Neural progenitor cell (in vitro differentiated cells): Measurements from ENCODE around the gene LTBP3.

Experiments used
- EZH2 ChIP-seq: fragments of 200-600 bp; sonication (generic); IDR thresholded peaks from 2 replicates; pipeline ENCODE4 v1.6.1; 2017; ENCODE audit warnings: antibody characterized with exemption, mild to moderate bottlenecking, moderate library complexity
- EZH2phosphoT487 ChIP-seq: fragments of 200-600 bp; sonication (generic); IDR thresholded peaks from 2 replicates; pipeline ENCODE4 v1.6.1; 2017; ENCODE audit warnings: antibody characterized with exemption
- TF ChIP-seq, protein P1 (sequence below): fragments of 200-600 bp; sonication (generic); IDR thresholded peaks from 2 replicates; pipeline ENCODE4 v1.5.1; 2017; ENCODE audit warnings: antibody characterized with exemption, mild to moderate bottlenecking

DNA sequence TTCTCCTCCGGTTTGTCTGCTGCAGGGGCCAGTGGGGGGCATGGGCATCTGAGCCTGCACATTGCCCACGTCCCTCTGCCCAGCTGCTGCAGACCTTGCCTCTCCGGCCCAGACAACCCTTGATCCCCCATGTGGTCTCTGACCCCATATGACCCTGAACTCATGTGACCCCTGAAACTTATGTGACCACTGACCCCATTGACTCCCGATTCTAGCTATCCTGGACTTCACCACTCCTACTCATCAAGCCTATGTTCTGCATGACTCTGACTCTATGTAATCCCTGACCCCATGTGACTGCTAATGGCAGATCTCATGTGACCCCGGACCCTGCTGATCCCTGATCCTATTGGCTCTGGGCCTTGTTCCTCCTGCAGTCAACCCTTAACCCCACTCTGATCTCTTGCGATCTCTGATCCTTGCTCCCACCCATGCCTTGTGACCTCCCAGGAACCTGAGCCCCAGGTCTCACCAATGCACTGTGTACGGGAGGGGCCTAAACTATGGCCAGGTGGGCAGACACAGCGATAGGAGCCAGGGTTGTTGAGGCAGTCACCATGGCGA, 5.7 kb downstream of the LTBP3 start:
- TF ChIP-seq, protein P1, sequence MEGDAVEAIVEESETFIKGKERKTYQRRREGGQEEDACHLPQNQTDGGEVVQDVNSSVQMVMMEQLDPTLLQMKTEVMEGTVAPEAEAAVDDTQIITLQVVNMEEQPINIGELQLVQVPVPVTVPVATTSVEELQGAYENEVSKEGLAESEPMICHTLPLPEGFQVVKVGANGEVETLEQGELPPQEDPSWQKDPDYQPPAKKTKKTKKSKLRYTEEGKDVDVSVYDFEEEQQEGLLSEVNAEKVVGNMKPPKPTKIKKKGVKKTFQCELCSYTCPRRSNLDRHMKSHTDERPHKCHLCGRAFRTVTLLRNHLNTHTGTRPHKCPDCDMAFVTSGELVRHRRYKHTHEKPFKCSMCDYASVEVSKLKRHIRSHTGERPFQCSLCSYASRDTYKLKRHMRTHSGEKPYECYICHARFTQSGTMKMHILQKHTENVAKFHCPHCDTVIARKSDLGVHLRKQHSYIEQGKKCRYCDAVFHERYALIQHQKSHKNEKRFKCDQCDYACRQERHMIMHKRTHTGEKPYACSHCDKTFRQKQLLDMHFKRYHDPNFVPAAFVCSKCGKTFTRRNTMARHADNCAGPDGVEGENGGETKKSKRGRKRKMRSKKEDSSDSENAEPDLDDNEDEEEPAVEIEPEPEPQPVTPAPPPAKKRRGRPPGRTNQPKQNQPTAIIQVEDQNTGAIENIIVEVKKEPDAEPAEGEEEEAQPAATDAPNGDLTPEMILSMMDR: no peak
- TF ChIP-seq EZH2 (no peak), EZH2phosphoT487 (no peak)
